Fibroblast of the aortic adventitia (primary cell): ENCODE measurements around the gene PRKN. TPM values are rescaled to one million over a fixed set of nuclear protein-coding genes. Genes with fewer than 3 reads are reported as not detected.

Experiments
- DNase-seq: peaks from one replicate; pipeline ENCODE4 v3.0.0-alpha.2; 2010; ENCODE audit warnings: low read depth
- H3K4me3 ChIP-seq: 2 replicates; pipeline ENCODE4 v1.5.1; 2011; ENCODE audit warnings: low read depth, mild to moderate bottlenecking, control low read depth, low read length, moderate library complexity
- total RNA-seq: library from RNA; depleted of rRNA; stranded (reverse); fragments of >200 nt; gene quantifications from 2 replicates; pipeline ENCODE4 v1.2.3, GENCODE V29; 2012; ENCODE audit warnings: low replicate concordance
- TF ChIP-seq, protein P1 (sequence below): IDR thresholded peaks from 2 replicates; pipeline ENCODE4 v1.5.1; 2011; ENCODE audit warnings: mild to moderate bottlenecking, low read length, control low read depth, inconsistent platforms; ENCODE audit not compliant: insufficient read depth

PRKN gene
- total RNA-seq, 1 donor: 2.0 TPM

DNA sequence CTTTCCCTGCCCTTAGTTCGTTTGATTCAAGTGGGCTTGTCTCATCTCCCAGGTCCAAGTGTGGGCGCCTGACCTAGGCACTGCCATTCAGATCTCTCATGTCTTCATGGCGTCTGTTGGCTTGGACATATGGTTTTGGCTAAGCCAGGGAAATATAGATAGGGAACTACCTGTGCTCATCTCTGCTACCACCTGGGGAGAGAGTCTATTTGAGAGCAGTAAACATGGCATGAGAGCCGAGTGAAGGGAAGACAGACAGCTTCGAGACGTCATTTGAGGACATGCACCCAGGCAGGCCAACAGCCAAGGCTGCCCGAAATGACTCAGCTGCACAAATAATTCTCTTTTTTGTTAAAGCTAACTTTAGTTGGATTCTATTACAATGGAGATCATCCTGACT is 1083.0 kb downstream of the PRKN start:
- TF ChIP-seq, protein P1, sequence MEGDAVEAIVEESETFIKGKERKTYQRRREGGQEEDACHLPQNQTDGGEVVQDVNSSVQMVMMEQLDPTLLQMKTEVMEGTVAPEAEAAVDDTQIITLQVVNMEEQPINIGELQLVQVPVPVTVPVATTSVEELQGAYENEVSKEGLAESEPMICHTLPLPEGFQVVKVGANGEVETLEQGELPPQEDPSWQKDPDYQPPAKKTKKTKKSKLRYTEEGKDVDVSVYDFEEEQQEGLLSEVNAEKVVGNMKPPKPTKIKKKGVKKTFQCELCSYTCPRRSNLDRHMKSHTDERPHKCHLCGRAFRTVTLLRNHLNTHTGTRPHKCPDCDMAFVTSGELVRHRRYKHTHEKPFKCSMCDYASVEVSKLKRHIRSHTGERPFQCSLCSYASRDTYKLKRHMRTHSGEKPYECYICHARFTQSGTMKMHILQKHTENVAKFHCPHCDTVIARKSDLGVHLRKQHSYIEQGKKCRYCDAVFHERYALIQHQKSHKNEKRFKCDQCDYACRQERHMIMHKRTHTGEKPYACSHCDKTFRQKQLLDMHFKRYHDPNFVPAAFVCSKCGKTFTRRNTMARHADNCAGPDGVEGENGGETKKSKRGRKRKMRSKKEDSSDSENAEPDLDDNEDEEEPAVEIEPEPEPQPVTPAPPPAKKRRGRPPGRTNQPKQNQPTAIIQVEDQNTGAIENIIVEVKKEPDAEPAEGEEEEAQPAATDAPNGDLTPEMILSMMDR: no peak
- no peak overlapping the region for H3K4me3 ChIP-seq
- no peak for DNase-seq

DNA sequence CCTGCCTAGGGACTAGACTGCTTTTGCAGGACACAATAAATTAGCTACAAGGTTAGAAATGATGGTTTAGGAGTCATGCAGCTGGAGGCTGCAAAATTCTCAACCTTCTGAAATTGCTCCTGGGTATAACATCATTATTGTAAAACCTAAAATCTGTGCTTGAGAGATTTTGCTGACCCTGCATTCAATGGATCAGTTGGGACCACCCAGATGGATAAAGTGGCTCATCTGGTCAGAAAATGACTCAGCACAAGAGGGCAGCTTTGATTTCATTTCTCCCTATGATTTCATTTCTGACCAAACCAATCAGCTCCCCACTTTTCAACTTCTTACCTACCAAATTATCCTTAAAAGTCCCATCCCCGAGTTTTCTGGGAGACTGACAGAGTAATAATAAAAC is 1086.4 kb downstream of the PRKN start:
- DNase-seq: no peak
- TF ChIP-seq, protein P1: no peak
- H3K4me3 ChIP-seq: no peak overlapping the region

DNA sequence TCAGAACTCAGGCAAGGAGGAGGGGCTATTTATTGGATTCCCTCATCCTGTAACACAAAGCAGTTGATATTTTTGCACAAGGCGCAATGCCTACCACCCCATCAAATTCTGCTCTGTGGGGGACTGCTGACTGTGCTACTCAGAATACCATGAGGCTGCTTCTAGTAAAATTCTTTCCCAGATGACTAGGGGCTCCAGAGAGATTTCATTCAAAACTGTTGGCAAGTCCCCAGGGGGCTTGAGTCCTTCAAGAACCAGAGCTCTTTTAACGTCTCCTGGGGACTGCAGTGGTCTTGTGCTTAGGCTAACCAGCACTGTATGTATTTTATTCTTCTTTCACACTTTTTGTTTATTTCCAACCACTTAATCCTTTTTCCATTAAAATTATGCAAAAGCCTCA is 1087.8 kb downstream of the PRKN start:
- DNase-seq: no peak
- TF ChIP-seq, protein P1: no peak

DNA sequence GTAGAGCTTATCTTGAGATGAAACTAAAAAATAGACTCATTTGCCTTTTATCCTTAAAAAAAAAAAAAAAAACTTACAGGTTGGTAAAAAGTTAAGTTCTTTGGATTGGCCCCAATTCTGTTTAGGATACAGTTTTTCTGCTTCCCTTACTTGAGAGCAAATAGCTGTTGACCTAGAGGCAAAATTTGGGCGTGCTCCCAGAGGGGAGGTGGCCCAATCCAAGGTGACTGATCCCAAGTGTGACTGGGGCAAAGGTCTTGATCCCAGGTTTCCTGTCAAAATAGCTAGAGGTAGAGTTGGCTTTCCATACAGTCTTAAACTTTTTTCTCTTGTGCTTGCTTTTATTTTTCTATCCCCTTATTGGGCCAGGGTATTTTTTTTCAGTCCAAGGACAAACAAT is 1089.9 kb downstream of the PRKN start:
- no peak for DNase-seq
- TF ChIP-seq, protein P1: no peak
- no peak overlapping the region for H3K4me3 ChIP-seq

More for the DNA sequence above, 1087.8 kb downstream of the PRKN start:
- no peak overlapping the region for H3K4me3 ChIP-seq

DNA sequence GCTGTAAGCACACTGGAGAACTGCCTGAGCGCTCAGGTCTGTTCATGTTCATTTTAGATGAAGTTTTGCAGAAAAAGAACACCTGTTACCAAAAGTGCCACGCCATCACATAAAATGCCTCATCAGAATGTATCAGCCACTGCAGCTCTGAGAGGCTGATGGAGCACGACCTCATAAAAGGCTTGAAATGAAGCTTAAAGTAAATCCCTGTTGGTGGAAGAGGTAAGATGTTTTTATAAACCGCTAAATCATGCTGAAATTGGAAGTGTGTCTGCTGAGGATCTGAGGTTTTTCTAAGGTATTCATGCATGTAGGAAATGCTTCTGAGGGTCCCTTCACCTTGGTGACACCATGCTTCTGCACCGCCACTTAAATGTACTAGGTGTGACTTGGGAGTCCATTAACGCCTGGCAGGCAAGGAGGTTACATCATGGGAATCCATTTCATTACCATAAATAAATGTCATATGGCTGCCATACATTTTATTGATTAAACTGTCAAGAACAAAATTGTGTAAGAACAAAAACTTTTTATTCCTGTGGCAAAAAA is 1090.6 kb downstream of the PRKN start:
- TF ChIP-seq, protein P1: no peak
- H3K4me3 ChIP-seq: no peak overlapping the region
- DNase-seq: no peak

DNA sequence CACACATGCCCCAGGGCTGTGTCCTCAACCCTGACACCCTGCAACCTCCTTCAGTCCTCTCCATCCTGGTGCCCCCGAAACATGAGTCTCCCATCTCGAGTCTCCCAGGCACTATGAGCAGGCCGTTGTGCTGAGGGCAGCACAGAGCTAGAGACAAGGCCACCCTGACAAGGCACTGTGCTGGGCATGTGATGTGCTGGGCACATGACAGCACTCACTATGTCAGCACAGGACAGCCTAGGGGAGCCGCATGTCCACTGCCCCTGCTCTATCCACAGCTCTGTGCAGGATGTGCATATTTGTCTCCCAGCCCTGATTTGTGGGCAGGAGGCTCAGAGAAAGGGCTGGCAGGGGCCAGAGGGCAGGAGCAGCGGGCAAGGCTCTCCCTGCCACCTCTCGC is 1091.6 kb downstream of the PRKN start:
- no peak for DNase-seq
- H3K4me3 ChIP-seq: no peak overlapping the region
- TF ChIP-seq, protein P1: no peak

DNA sequence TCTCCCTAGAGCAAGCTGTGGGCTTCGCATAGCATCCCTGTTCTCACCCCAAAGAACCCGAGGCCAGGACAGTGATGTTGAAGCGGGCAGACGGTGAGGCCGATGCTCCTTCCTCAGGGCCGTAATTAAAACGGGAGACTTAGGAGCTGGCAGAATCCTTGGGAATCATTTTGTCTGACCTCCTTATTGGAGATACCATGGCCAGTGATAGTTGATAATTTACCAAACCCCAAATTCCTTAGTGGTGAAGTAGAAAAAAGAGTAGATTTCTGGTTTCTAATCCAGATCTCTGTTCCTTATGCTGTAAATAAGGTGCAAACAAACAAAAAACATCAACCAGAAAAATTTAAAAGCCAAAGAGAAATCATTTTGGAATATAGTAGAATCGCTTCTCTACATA is 1092.7 kb downstream of the PRKN start:
- TF ChIP-seq, protein P1: no peak
- H3K4me3 ChIP-seq: no peak overlapping the region
- no peak for DNase-seq
